Transverse colon (tissue), 4 donors: ENCODE data around the gene TMEM236.

ENCODE experiments used
- CTCF ChIP-seq, 5 experiments: fragments of 200-600 bp in 3 of 5; fragments of 450-650 bp in 2 of 5; sonication (generic) in 3 of 5; IDR thresholded peaks; 1 replicate in 2 of 5; 2 replicates in 3 of 5; pipeline ENCODE4 v1.5.1; 2016 to 2017; ENCODE audit warnings: antibody characterized with exemption in 5 of 5, inconsistent platforms in 3 of 5, mild to moderate bottlenecking in 2 of 5, moderate library complexity in 1 of 5
- EP300 ChIP-seq: sonication (generic); formaldehyde crosslinking; IDR thresholded peaks from one replicate; pipeline ENCODE4 v1.6.1; 2017; ENCODE audit warnings: antibody characterized with exemption, low read depth
- POLR2A ChIP-seq: fragments of 450-650 bp; IDR thresholded peaks from one replicate; pipeline ENCODE4 v1.6.1; 2016; ENCODE audit warnings: antibody characterized with exemption, mild to moderate bottlenecking, moderate library complexity
- POLR2AphosphoS5 ChIP-seq, 3 donors: sonication (generic); formaldehyde crosslinking; IDR thresholded peaks; one replicate each; pipeline ENCODE4 v1.6.1; 2016; ENCODE audit warnings: antibody characterized with exemption in 3 of 3

GRCh38 chr10:17802350-17802749 is 50.3 kb downstream of the TMEM236 start:
- TF ChIP-seq CTCF (IDR thresholded peaks at IDR 0.05) (no peak), POLR2A (no peak), EP300 (no peak), POLR2AphosphoS5 (IDR thresholded peaks at IDR 0.05) (no peak)
